ENCODE measurements around the gene ETS1.

DNA sequence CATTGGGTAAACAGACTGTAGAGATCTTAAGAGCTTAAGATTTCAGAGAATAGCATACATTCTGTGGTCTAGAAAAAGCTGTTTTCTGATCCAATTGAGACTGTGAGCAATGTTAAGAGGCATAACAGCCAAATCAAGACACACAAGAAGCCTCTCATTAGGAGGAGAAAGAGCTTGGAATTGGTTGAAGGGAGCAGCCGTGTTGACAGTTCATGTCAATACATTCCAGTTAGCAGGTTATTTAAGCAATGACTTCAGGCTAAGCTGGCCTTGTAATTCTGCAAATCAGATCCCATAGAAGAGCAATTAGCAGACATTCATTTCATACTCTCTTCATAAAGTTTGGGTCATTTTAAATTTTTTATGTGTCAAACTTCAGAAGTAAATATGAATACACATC lies 50.9 kb downstream of the ETS1 start:
- TF ChIP-seq, protein P1, sequence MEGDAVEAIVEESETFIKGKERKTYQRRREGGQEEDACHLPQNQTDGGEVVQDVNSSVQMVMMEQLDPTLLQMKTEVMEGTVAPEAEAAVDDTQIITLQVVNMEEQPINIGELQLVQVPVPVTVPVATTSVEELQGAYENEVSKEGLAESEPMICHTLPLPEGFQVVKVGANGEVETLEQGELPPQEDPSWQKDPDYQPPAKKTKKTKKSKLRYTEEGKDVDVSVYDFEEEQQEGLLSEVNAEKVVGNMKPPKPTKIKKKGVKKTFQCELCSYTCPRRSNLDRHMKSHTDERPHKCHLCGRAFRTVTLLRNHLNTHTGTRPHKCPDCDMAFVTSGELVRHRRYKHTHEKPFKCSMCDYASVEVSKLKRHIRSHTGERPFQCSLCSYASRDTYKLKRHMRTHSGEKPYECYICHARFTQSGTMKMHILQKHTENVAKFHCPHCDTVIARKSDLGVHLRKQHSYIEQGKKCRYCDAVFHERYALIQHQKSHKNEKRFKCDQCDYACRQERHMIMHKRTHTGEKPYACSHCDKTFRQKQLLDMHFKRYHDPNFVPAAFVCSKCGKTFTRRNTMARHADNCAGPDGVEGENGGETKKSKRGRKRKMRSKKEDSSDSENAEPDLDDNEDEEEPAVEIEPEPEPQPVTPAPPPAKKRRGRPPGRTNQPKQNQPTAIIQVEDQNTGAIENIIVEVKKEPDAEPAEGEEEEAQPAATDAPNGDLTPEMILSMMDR (conservative IDR thresholded peaks at IDR 0.05 in 1 of 2, IDR thresholded peaks at IDR 0.05 in 1 of 2; ENCODE audit: extremely low read depth in 1 of 2, insufficient read depth in 1 of 2, low read depth in 1 of 2, low read length in 2 of 2) = no peak
- TF ChIP-seq EZH2 (IDR thresholded peaks at IDR 0.05; ENCODE audit: borderline replicate concordance, low read length) = no peak

All from mammary epithelial cell (primary cell).